Esophagus squamous epithelium (tissue), 4 donors: ENCODE results near the gene OR2A7. TPM values are rescaled to one million over a fixed set of nuclear protein-coding genes. Genes with fewer than 3 reads are reported as not detected.

Experiments
- total RNA-seq, 4 donors: library from RNA; depleted of rRNA; stranded (reverse); fragments of >200 nt; gene quantifications; one replicate each; pipeline ENCODE4 v1.1.0, GENCODE V29; 2016

OR2A7 gene
- total RNA-seq, 4 donors from 2014 or later, result 1.9 to 12.6 (median 6.6) TPM

Other genes with a start within 250 kb of the OR2A7 start
- gene OR2A5, start 215.8 kb downstream of the OR2A7 start, total RNA-seq, result not detected
- gene OR2A25, start 195.0 kb downstream of the OR2A7 start, total RNA-seq, result not detected
- gene OR2A12, start 178.5 kb downstream of the OR2A7 start, total RNA-seq, result not detected
- gene OR2A2, start 155.2 kb downstream of the OR2A7 start, total RNA-seq, result not detected
- gene OR2A14, start 141.6 kb downstream of the OR2A7 start, total RNA-seq, result not detected
- 1 to 10 TPM; 1.5 to 8.6 (median 3.9) TPM for gene CTAGE4, start 81.3 kb downstream of the OR2A7 start, total RNA-seq
- 10 to 100 TPM; 14.5 to 19.8 (median 15.7) TPM for gene ARHGEF35, start 69.0 kb downstream of the OR2A7 start, total RNA-seq
- gene OR2A42, start 25.2 kb downstream of the OR2A7 start, total RNA-seq, result under 1 TPM in 1 of 4 donors, not detected in 3; under 0.01 TPM
- gene CTAGE8, start 4.5 kb upstream of the OR2A7 start, total RNA-seq, result 1 to 10 TPM in 3 of 4 donors, under 1 TPM in 1; 0.23 to 4.5 (median 3.4) TPM
- not detected for gene OR2A1, start 47.6 kb upstream of the OR2A7 start, total RNA-seq
- 10 to 100 TPM; 29.2 to 59.3 (median 39.1) TPM for gene ARHGEF5, start 90.6 kb upstream of the OR2A7 start, total RNA-seq
- gene NOBOX, start 138.9 kb upstream of the OR2A7 start, total RNA-seq, result not detected